HG03135 (cell line): ENCODE measurements around the gene NMNAT2.

Source experiments
- ATAC-seq: cut with Tn5 transposase; IDR thresholded peaks from one replicate; pipeline ENCODE4 v1.9.1; 2021; ENCODE audit warnings: mild to moderate bottlenecking, moderate library complexity; ENCODE audit not compliant: unreplicated experiment

The NMNAT2 gene

DNA sequence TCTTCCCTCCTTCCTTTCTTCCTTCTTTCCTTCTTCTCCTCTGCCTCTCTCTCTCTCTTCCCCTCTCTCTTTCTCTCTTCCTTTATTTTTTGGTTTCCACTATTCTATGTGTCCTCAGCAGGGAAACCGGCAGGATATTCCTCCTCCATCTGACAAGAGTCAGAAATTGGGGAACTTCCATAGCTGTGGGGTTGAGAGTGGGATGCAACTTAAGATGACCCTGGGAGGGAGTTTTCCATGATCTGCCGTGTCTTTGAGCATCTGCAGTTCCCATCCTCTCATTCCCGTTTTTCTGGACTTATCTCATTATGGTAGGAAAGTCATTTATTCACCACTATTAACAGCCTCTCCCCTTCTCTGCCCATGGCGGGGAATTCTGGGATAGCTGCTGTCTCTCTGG lies 98.6 kb downstream of the NMNAT2 start:
- ATAC-seq = no peak

- no peak for ATAC-seq
Measured at GRCh38 chr1:183319051-183319450, 99.1 kb downstream of the NMNAT2 start.

- no peak for ATAC-seq
Measured at GRCh38 chr1:183318433-183318832, 99.7 kb downstream of the NMNAT2 start.

- ATAC-seq = no peak
Measured at GRCh38 chr1:183315991-183316758, 102.0 kb downstream of the NMNAT2 start.

GRCh38 chr1:183313063-183313462 lies 105.1 kb downstream of the NMNAT2 start:
- no peak for ATAC-seq

DNA sequence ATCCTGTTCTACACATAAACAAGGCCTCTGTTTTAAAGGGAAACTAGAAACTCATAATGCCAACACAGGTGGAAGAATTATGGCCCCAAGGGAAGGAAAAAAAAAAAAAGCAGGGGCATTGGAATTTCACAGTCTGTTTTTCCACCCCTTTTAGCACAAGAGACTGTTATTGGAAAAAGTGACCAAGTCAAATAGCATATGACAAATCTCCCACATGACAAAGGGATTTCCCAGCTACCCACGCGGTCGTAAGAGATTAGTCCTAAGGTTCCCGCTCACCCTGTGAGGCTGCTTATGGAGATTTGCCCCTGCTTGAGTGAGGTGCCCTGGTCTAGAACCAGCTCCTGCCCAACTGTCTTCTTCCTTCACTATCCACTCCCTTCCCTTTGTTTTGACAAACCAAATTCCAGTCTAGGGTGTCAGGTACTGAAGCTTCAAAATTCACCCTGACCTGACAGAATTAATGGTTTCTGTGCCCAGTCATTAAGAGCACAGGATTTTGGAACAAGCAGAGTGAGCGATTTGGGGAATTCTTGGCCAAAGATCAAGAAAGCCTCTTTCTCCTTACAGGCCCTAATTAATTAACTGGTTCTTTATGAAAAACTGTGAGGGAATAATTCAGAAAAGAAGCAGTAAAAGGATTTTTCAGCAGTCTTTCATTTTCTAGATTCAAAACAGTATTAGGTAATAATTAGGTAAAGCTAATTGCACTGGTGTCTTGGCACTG lies 107.3 kb downstream of the NMNAT2 start:
- ATAC-seq = no peak

DNA sequence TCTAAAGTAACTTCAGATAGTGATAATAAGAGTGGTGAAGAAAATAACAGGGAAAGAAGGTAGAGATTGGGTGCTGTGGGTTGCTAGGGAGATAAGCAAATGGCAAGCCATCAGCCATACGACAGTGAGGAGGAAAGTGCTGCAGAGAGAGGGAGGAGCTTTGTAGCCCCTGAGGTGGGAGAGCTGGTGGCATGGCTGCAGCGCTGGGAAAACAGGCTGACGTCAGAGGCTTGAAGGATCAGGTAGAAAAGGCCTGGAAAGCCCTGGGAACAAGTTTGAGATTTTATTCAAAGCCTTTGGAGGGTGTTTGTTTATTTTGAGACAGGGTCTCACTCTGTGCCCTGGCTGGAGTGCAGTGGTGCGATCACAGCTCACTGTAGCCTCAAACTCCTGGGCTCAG lies 109.5 kb downstream of the NMNAT2 start:
- no peak for ATAC-seq

- ATAC-seq = no peak
Measured at GRCh38 chr1:183306317-183307042, 111.7 kb downstream of the NMNAT2 start.

GRCh38 chr1:183304440-183305107 lies 113.6 kb downstream of the NMNAT2 start:
- no peak for ATAC-seq

DNA sequence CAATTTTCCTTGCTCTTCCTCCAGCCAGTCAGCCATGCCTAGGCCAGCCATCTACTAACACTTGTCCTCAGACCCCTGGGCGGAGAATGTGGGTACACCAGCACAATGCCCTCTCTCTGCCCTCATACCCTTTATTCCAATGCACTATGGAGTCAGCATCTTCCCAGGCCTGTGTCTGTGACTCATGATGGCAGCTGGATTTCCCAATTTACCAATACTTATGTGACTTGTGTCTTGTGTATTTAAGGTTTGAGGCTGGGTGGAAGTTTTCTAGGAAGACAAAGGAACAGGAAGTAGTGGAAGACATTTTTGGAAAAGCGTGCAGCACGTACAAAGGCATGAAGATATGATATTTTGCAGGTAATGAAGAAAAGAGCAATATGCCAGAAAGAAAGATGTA lies 114.3 kb downstream of the NMNAT2 start:
- ATAC-seq = no peak

DNA sequence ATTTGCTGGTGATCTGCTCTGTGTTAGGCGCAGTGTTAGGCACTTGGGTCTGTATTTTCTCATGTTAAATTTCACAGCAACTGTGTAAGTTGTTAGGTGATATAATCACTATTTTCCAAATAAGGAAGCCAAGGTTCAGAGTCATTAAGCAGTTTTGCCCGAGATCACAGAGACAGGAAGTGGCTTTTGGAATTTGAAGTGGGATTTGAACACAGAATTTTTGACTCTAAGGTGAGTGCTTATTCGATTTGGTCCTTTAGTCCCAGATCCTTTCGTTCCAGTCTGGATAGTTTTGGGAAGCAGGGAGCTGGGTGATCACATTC lies 114.9 kb downstream of the NMNAT2 start:
- ATAC-seq = no peak

- ATAC-seq = no peak
Measured at GRCh38 chr1:183302452-183303322, 115.5 kb downstream of the NMNAT2 start.

- no peak for ATAC-seq
Measured at GRCh38 chr1:183301239-183301638, 116.9 kb downstream of the NMNAT2 start.

DNA sequence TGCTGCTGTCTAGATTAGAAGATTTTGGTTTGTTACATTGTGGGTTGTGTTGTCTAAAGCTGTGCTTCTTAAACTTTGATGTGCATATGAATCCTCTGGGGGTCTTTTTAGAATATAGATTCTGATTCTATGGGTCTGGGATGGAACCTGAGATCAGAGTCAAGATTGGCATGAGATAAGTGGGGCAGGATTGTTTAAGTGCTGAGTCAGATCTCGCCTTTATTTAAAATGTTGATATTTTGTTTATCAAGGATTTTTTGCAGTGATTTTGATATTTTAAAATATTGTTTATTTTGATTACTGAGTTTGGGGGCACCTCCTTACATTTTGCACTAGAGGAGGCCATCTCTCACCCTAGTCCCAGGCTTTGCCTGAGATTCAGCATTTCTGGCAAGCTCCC lies 117.4 kb downstream of the NMNAT2 start:
- no peak for ATAC-seq

GRCh38 chr1:183300395-183300794 lies 117.8 kb downstream of the NMNAT2 start:
- no peak for ATAC-seq

GRCh38 chr1:183296782-183297181 lies 121.4 kb downstream of the NMNAT2 start:
- ATAC-seq = no peak

DNA sequence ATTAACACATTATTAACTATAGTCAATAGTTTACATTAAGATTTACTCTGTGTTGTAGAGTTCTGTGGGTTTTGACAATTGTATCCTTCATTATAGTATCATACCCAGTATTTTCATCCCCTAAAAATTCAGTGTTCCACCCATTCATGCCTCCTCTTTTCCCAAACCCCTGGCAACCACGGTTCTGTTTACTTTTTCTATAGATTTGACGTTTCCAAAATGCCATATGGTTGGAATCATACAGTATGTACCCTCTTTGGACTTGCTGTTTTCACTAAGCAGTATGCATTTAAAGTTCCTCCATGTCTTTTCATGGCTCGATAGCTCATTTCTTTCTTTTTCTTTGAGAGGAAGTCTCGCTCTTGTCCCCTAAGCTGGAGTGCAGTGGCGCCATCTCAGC lies 122.7 kb downstream of the NMNAT2 start:
- ATAC-seq = no peak

GRCh38 chr1:183293876-183294275 lies 124.3 kb downstream of the NMNAT2 start:
- no peak for ATAC-seq

GRCh38 chr1:183293241-183293640 lies 124.9 kb downstream of the NMNAT2 start:
- no peak for ATAC-seq

DNA sequence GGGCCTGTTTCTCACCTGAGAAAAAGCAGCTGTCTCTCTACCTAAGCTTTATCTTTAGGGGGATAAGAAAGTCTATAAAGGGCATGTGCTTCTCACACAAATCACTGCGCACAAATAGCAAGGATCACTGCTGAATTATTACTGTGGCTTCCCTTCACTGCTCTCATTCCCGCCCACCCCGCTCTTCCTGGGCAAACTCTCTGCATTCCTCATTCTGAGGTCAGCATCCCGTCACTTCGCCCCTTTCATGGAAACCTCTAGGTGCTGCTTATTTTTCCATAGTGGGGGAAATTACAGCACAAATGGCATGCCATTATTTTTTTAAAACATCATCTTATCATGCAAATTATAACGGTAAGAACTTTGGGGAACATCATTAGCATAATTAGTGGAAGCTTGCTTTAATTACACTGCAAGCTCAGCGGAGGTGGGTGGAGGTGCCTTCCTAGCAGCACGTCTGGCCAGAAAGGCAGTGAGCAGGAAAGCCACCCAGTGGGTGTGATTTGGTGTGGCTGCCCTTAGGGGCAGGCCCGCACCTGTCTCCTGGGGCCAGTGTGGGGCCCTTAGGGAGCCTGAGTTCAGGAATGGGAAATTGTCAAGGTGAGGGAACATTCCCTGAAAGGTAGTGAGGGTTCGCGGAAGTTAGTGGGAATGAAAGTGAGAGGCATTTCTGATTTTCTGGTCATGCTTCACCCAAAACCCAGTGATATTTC lies 126.2 kb downstream of the NMNAT2 start:
- no peak for ATAC-seq
